Loucy (cell line): ENCODE data around the gene IRAG1.

ENCODE experiments used
- H2AFZ ChIP-seq: fragments of 200-600 bp; sonication (generic); 2 replicates; pipeline ENCODE4 v1.6.0; 2016; ENCODE audit warnings: antibody characterized with exemption, mild to moderate bottlenecking, low read length, moderate library complexity
- H3F3A ChIP-seq: fragments of 200-600 bp; 2 replicates; pipeline ENCODE4 v1.6.0; 2016; ENCODE audit warnings: antibody characterized with exemption, low read depth, mild to moderate bottlenecking
- H3K27me3 ChIP-seq: fragments of 200-600 bp; sonication (generic); 2 replicates; pipeline ENCODE4 v1.6.1; 2014; ENCODE audit warnings: low read length, mild to moderate bottlenecking; ENCODE audit not compliant: insufficient read depth, poor library complexity, severe bottlenecking
- H3K36me3 ChIP-seq: fragments of 200-600 bp; sonication (generic); 2 replicates; pipeline ENCODE4 v1.6.1; 2016; ENCODE audit warnings: low read length; ENCODE audit not compliant: insufficient read depth
- H3K4me1 ChIP-seq: fragments of 200-600 bp; sonication (generic); 2 replicates; pipeline ENCODE4 v1.5.1; 2014; ENCODE audit warnings: low read length, mild to moderate bottlenecking; ENCODE audit not compliant: insufficient read depth, poor library complexity, severe bottlenecking
- H3K4me2 ChIP-seq: fragments of 200-600 bp; sonication (generic); 2 replicates; pipeline ENCODE4 v1.6.0; 2014; ENCODE audit warnings: antibody characterized with exemption, low read length, low read depth, mild to moderate bottlenecking; ENCODE audit not compliant: poor library complexity, severe bottlenecking
- H3K4me3 ChIP-seq: fragments of 200-600 bp; sonication (generic); 2 replicates; pipeline ENCODE4 v1.5.1; 2014; ENCODE audit warnings: low read length, mild to moderate bottlenecking, mixed read lengths; ENCODE audit not compliant: poor library complexity, severe bottlenecking
- H3K79me2 ChIP-seq: fragments of 200-600 bp; sonication (generic); 2 replicates; pipeline ENCODE4 v1.6.1; 2014; ENCODE audit warnings: low read length; ENCODE audit not compliant: insufficient read depth
- H3K9ac ChIP-seq: fragments of 200-600 bp; sonication (generic); 2 replicates; pipeline ENCODE4 v1.6.0; 2014; ENCODE audit warnings: mild to moderate bottlenecking, low read depth, low read length, moderate library complexity; ENCODE audit not compliant: poor library complexity, severe bottlenecking
- H3K9me2 ChIP-seq: fragments of 200-600 bp; sonication (generic); replicated peaks from 2 replicates; pipeline ENCODE4 v1.6.1; 2016; ENCODE audit warnings: low read depth, low read length, mixed read lengths
- H3K9me3 ChIP-seq: fragments of 200-600 bp; sonication (generic); 2 replicates; pipeline ENCODE4 v1.6.1; 2014; ENCODE audit warnings: mild to moderate bottlenecking, antibody characterized with exemption, low read length, low read depth; ENCODE audit not compliant: insufficient read depth
- H4K20me1 ChIP-seq: fragments of 200-600 bp; sonication (generic); 2 replicates; pipeline ENCODE4 v1.6.0; 2014; ENCODE audit warnings: antibody characterized with exemption, low read length, mild to moderate bottlenecking; ENCODE audit not compliant: insufficient read depth, poor library complexity, severe bottlenecking
- EZH2phosphoT487 ChIP-seq: fragments of 200-600 bp; IDR thresholded peaks from 2 replicates; pipeline ENCODE4 v1.6.1; 2018; ENCODE audit warnings: antibody characterized with exemption, mild to moderate bottlenecking, moderate library complexity, borderline replicate concordance
- TF ChIP-seq, protein P1 (sequence below): fragments of 200-600 bp; sonication (generic); conservative IDR thresholded peaks from 2 replicates; pipeline ENCODE4 v1.5.1; 2014; ENCODE audit warnings: mild to moderate bottlenecking, antibody characterized with exemption, low read length

Gene IRAG1

GRCh38 chr11:10650166-10650565 lies 43.4 kb downstream of the IRAG1 start:
- Histone ChIP-seq H3K36me3 (no peaks in the 10 kb centered on the region), H3K4me3 (no peak overlapping the region), H3K4me1 (peaks cover 44% of the 10 kb centered on the region), H4K20me1 (no peaks in the 10 kb centered on the region), H3K27me3 (no peaks in the 10 kb centered on the region), H3K4me2 (no peak overlapping the region), H3F3A (no peaks in the 10 kb centered on the region), H3K9ac (no peak overlapping the region), H3K9me3 (no peaks in the 10 kb centered on the region), H3K79me2 (no peaks in the 10 kb centered on the region), H2AFZ (no peak overlapping the region), H3K9me2 (no peaks in the 10 kb centered on the region)
- no peak for TF ChIP-seq EZH2phosphoT487
- TF ChIP-seq, protein P1, sequence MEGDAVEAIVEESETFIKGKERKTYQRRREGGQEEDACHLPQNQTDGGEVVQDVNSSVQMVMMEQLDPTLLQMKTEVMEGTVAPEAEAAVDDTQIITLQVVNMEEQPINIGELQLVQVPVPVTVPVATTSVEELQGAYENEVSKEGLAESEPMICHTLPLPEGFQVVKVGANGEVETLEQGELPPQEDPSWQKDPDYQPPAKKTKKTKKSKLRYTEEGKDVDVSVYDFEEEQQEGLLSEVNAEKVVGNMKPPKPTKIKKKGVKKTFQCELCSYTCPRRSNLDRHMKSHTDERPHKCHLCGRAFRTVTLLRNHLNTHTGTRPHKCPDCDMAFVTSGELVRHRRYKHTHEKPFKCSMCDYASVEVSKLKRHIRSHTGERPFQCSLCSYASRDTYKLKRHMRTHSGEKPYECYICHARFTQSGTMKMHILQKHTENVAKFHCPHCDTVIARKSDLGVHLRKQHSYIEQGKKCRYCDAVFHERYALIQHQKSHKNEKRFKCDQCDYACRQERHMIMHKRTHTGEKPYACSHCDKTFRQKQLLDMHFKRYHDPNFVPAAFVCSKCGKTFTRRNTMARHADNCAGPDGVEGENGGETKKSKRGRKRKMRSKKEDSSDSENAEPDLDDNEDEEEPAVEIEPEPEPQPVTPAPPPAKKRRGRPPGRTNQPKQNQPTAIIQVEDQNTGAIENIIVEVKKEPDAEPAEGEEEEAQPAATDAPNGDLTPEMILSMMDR: no peak

DNA sequence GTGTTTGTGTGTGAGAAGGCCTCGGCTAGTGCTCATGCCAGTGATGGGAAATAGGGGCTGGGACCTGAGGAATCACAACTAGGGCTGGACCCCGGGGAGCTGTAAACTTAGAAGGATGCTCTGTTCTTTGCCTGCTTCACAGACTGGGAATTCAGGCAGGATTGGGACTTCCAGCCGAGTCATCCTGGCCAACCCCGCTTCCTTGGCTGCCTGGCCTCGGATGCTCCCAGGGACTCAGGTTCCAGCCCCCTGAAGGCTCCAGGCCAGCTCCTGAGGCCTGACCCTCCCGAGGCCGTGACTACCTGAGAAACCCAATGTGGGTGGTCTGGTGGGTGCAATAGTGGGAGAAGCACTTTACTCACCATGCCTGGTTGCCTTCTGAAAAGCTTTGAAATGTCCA lies 44.7 kb downstream of the IRAG1 start:
- H3K79me2 ChIP-seq: no peaks in the 10 kb centered on the region
- TF ChIP-seq, protein P1: no peak
- TF ChIP-seq EZH2phosphoT487: no peak
- no peak overlapping the region for H3K4me3 ChIP-seq
- H4K20me1 ChIP-seq: no peaks in the 10 kb centered on the region
- no peaks in the 10 kb centered on the region for H3F3A ChIP-seq
- H3K27me3 ChIP-seq: no peaks in the 10 kb centered on the region
- H3K4me2 ChIP-seq: no peak overlapping the region
- no peaks in the 10 kb centered on the region for H3K36me3 ChIP-seq
- H3K9ac ChIP-seq: no peak overlapping the region
- H2AFZ ChIP-seq: no peak overlapping the region
- H3K9me3 ChIP-seq: no peaks in the 10 kb centered on the region
- H3K9me2 ChIP-seq: no peaks in the 10 kb centered on the region
- H3K4me1 ChIP-seq: peaks cover 36% of the 10 kb centered on the region

DNA sequence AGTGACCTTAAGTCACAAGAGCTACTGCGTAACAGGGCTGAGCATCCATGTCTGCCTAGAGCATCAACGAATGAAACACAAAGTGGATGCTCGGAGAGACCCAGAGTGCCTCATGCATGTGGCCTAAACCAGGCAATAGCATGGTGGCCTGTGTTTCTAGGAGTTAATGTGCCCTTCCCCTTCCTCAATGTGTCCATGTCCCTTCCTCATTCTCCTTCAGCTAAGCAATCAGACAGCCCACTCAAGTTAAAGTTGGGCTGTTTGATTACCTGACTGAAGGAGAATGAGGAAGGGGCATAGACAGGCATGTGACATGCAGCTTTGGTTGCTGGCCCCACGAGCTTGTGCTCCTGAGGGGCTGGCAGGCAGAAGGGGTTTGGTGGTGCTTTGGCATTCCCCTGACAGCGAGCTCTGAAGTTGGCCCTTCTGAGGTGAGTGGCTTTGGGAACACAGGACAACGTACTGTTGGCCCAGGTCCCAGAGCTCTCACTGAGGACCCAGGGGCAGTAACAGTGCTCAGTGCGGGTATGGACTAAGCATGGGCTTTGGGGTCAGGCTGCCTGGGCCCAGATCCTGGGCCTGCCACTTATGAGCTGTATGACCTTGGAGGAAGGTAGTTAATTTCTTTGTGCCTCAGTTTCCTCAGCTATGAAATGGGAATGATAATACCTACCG lies 46.7 kb downstream of the IRAG1 start:
- H3K4me3 ChIP-seq: no peak overlapping the region
- peak overlapping the region; percentile 29 for H3K4me2 ChIP-seq
- no peak overlapping the region for H3K9ac ChIP-seq
- no peaks in the 10 kb centered on the region for H3K9me2 ChIP-seq
- no peaks in the 10 kb centered on the region for H3K79me2 ChIP-seq
- no peaks in the 10 kb centered on the region for H3K9me3 ChIP-seq
- TF ChIP-seq, protein P1: no peak
- no peak for TF ChIP-seq EZH2phosphoT487
- no peaks in the 10 kb centered on the region for H4K20me1 ChIP-seq
- peaks cover 35% of the 10 kb centered on the region for H3K4me1 ChIP-seq
- no peak overlapping the region for H2AFZ ChIP-seq
- no peaks in the 10 kb centered on the region for H3K36me3 ChIP-seq
- H3K27me3 ChIP-seq: no peaks in the 10 kb centered on the region
- H3F3A ChIP-seq: no peaks in the 10 kb centered on the region
